Fibroblast of lung (primary cell): ENCODE data around the gene MYO1F.

Experiments used
- CTCF ChIP-seq, 2 donors: IDR thresholded peaks in 1 of 2; conservative IDR thresholded peaks in 1 of 2; 1 replicate in 1 of 2; 2 replicates in 1 of 2; pipeline ENCODE4 v1.5.1; 2011 to 2012; ENCODE audit warnings: low read length in 2 of 2, control low read depth in 1 of 2, inconsistent platforms in 1 of 2, low read depth in 1 of 2, mild to moderate bottlenecking in 1 of 2
- EZH2 ChIP-seq: IDR thresholded peaks from 2 replicates; pipeline ENCODE4 v1.5.1; 2012; ENCODE audit warnings: low read length, control low read depth, mild to moderate bottlenecking; ENCODE audit errors: missing control alignments

- no peak for TF ChIP-seq CTCF (conservative IDR thresholded peaks at IDR 0.05 in 1 of 2, IDR thresholded peaks at IDR 0.05 in 1 of 2; ENCODE audit: low read depth in 1 of 2, low read length in 2 of 2)
- no peak for TF ChIP-seq EZH2
Measured at GRCh38 chr19:8589177-8589714, 12.0 kb upstream of the MYO1F start.
